ENCODE measurements around the gene ENOX1.
"Not testable (repeated sequence)": the region's sequence is repeated elsewhere in the genome, so short reads cannot be mapped to it uniquely, and the experiment has no call there.

ENOX1 gene

DNA sequence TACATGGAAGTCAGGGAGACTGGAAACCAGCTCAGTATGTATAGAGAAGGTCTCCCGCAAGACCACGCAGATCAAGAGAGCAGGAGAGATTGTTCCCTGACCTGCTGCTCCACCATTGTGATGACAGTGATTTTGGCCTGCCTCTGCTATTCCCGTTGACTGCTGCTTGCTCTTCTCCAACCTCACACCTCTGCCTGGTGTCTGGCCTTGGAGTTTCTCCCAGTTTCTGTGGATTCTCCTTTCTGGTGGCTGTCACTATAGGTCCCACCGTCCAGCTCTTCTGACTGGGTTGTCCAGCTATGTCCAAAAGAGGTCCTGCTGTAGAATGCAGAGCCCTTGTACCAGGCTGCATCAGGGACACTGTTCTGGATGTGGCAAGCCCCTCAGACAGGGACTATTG, 591.7 kb downstream of the ENOX1 start:
- DNase-seq: no peak

DNA sequence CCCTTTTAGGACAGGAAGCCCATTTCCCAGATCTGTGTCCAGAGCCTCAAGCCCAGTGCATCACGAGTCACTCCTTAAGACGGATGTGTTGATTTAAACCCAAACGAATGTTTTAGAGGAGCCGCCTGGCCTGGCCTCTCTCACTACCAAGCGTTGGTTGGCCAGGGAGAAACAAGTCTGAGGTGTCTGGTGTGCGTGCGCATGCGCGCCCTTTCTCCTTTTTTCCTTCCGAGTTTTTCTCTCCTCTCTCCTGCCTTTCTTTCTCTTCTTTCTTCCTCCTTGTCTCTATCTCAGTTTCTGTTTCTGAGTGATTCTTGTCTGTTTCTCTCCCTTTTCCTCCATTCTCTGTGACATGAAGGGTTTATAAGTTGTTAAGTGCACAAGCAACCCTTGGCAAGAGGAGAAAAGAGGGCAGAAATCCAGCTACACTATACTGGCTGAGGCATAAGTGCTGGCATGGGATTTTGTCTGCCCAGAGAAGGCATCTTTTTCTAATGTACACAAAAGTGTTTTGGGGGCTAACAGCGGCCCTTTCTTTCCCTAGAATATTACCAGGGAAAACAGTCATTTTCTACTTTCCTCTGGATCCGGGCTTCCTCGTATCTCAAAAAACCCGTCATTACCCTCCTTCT, 592.9 kb downstream of the ENOX1 start:
- DNase-seq: no peak

DNA sequence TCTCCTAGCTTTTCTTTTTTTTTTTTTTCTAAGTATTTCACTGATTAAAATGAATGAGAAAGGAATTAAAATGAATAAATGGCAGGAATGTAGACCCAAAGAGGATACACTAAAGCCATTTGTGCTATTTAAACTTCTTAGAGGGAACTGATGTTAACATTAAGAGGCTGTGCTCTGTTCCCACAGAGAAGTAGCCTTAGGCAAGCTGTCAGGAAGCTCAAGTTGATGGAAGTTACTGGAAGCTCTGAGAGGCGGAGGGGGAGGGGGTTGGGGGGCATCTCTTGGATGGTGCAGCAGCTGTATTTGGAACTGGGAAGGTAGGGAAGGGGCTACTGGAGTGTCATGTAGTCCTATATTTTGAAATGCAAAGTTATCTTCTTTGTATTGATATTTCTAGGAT, 595.2 kb downstream of the ENOX1 start:
- DNase-seq: no peak

DNA sequence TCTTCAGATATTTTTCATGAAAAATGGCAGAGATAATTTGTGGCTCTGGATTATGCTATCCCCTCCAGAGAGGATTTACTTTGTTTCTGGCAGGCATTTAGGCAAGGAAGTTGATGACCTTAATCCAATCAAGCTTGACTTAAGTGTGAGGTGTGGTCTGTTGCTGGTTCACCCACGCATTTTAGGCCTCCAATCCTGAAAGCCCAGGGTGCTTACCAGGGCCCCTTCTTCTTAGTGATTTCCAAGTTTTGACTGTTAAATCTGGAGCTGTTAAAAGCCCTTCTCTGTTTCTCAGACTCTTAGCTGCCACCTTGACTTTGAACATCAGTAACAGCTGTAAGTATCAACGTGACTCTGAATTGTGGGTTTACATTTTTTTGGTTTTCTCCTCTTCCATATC, 601.5 kb downstream of the ENOX1 start:
- DNase-seq: no peak

DNA sequence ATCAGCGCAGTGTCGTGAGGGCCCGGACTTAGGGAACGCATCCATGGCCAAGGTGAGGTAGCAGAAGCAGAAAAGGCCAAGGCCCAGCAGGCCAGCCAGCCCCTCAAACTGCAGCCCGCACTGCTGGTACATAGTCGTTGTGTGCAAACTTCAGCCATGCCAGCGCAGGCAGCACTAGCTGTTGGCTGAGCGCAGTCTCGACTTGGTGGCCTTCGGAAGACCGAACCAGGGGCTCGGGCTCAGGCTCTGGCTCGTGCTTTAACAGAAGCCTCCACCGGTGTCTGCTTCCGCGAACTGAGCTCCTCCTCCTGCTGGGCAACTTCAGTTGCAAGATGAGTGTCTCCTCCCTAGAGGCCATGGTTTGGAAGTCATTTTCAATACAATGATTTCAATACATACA, 605.9 kb downstream of the ENOX1 start:
- DNase-seq: no peak

DNA sequence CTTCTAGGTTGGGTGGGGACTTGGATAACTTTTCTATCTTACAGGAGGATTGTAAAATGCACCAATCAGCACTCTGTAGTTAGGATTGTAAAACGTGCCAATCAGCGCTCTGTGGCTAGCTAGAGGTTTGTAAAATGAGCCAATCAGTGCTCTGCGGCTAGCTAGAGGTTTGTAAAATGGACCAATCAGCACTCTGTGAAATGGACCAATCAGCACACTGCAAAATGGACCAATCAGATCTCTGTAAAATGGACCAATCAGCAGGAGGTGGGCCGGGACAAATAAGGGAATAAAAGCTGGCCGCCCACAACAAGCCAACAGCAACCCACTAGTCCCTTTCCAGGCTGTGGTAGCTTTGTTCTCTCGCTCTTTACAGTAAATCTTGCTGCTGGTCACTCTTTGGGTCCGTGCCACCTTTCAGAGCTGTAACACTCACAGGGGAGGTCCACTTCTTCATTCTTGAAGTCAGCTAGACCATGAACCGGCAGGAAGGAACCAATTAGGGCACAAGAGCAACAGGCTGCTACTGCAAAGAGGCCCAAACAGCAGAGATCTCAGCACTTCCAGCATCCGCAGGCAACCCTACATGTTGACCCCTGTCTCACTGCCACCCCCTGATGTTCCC, 606.6 kb downstream of the ENOX1 start:
- no peak for DNase-seq

DNA sequence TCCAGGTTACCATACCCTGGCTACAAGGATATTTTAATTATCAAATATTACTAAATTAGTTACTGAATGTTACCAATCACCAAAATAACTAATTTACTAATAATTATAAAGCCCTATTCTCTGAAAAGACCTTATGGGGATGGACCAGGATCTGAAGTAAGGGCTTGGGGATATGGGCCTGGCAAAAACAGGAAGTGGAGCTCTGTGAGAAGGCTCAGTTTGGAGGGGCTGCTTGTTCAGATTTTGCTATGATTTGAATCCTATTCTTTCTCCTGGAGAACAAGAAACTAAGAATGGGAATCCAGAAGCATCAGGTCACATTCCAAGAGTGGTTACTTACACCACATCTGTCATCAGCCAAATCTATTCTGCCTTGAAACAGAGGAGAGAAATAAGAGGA, 615.3 kb downstream of the ENOX1 start:
- DNase-seq: no peak

DNA sequence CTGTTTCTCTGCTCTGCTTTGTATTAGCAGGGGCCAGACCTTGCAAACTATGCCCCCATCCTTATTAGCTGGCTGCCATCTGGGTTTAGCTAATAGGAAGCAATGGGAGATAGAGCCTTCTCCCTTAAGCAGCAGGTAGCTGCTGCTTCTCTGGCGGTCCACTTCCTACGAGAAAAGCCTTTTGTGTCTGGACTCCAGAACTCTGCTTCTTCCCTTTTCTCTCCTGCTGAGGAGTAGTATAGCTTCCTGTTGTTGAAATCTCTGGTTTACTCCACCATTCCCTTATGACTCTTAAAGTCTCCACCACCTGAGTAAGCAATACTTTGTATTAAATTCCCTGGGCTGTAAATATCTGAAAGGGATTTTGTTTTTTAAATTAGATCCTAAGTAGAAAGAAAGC, 616.3 kb downstream of the ENOX1 start:
- no peak for DNase-seq

DNA sequence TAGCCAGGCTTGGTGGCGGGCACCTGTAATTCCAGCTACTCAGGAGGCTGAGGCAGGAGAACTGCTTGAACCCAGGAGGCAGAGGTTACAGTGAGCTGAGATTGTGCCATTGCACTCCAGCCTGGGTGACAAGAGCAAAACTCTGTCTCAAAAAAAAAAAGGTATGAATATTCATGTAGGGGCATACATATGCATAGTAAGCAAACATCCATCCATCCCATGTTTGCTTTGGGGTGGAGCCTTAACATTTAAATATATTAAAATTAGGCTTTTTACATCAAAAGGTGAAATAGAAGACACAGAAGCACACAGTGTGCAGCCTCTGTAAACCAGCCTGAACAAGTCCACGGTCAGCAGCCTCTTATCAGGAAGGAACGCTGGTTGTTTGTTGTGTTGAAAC, 618.3 kb downstream of the ENOX1 start:
- DNase-seq: not testable (repeated sequence)

DNA sequence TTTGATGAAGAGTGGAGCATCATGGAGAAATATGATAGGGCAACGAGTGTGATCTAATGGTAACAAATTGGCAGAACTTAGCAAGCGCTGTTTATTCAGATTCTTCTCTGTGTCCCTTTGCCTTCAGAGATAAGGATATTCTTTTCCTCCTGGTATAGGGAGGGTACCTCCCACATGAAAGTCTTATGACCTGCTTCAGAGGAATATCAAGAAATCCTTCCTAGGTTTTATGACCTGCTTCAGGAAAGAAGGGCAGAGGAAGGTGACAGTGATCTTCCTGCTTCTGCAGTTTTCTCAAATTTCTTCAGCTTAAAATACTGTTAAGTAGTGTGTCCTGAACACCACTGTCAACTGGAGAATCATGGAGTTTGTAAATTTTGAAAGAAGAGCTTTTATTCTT, 619.0 kb downstream of the ENOX1 start:
- DNase-seq: no peak

DNA sequence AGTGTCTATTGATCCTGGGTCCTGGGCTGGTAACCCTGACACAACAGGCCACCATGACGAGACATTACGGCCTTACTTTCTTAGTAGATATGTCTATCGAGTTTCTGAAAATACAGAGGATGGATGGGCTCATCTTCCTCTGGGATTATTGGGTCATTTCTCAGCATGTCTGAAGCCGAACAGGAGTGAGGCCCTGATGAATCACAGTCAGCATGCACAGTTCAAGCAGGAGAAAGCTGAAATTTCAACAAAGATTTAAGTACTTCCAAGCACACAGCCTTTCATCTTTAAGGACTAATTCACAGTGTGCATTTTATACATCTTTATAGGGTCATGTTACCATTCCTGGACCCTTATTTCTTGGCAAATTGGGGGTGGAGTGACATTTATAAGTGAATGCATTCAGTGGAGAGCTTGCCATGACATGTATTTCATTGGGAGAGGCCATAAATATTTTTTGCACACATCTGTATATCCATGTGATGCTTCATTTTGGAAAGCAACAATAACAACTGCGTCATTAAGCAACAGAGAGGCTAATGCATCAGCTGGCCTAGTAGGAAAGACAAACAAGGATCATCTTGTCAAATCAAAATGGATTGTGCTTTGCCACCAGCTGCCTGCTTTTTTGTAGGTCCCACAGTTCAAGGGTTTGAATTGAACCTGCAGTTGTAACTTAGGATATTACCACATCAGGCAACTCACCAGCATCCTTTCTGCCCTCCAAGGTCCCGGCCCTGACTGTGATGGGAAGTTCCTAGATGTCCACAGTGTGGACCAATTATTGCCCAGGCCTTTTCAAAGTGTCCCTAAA, 619.9 kb downstream of the ENOX1 start:
- no peak for DNase-seq
